GM12801 (cell line): Measurements from ENCODE around the gene TECPR1.

Source experiments
- CTCF ChIP-seq: IDR thresholded peaks from one replicate; pipeline ENCODE4 v1.5.1; 2011; ENCODE audit warnings: control low read depth; ENCODE audit not compliant: insufficient read length; ENCODE audit errors: extremely low read depth

The TECPR1 gene

GRCh38 chr7:98228801-98229200, 23.2 kb downstream of the TECPR1 start:
- no peak for TF ChIP-seq CTCF

GRCh38 chr7:98227939-98228338, 24.1 kb downstream of the TECPR1 start:
- no peak for TF ChIP-seq CTCF

- no peak for TF ChIP-seq CTCF
Measured at GRCh38 chr7:98225913-98226614, 26.0 kb downstream of the TECPR1 start.

GRCh38 chr7:98224701-98225181, 27.3 kb downstream of the TECPR1 start:
- no peak for TF ChIP-seq CTCF

GRCh38 chr7:98223898-98224700, 27.9 kb downstream of the TECPR1 start:
- no peak for TF ChIP-seq CTCF

GRCh38 chr7:98223351-98223897, 28.6 kb downstream of the TECPR1 start:
- no peak for TF ChIP-seq CTCF

- TF ChIP-seq CTCF = no peak
Measured at GRCh38 chr7:98222533-98223195, 29.4 kb downstream of the TECPR1 start.
